HG02588 (cell line): ENCODE measurements around the gene TNS3.

Source experiments
- ATAC-seq: cut with Tn5 transposase; IDR thresholded peaks from one replicate; pipeline ENCODE4 v1.9.1; 2021; ENCODE audit warnings: mild to moderate bottlenecking, moderate library complexity; ENCODE audit not compliant: unreplicated experiment

The TNS3 gene

DNA sequence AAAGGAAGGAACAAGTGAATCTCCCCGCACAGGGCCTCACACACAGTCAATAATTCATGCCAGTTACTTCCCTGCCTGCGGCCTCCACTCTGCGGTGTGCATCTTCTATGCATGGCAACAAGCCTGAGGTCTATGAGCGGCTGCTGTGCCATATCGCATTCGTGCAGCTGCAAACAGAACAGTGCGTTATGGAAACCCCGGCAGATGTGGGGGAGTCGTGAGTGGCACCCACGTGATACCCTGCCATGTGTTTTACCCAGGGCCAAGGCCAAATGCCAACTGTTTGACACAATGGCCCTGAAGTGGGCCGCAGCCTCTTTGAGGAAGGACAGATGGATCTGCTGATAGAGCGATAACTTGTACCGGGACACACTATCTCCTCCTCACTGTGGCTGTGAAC lies 13.4 kb downstream of the TNS3 start:
- ATAC-seq, result no peak

DNA sequence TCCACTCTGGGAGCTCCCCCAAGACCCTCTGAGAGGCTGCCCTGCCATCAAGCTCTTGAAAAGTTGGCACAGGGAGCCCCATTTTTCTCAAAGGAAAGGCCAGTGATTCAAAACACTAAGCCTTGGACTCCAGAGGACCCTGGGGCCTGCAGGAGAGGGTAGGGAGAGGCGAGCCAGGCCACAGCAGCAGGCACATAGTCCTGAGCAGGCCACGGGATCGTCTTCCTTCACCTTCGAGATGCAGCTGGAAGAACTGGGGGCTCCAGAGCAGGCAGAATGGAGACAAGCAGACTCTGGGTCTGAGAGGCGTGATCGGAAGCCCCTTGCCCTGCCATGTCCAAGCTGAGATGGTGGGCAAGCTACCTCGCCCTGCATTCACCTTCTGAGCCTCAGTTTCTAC lies 13.9 kb downstream of the TNS3 start:
- ATAC-seq, result no peak

DNA sequence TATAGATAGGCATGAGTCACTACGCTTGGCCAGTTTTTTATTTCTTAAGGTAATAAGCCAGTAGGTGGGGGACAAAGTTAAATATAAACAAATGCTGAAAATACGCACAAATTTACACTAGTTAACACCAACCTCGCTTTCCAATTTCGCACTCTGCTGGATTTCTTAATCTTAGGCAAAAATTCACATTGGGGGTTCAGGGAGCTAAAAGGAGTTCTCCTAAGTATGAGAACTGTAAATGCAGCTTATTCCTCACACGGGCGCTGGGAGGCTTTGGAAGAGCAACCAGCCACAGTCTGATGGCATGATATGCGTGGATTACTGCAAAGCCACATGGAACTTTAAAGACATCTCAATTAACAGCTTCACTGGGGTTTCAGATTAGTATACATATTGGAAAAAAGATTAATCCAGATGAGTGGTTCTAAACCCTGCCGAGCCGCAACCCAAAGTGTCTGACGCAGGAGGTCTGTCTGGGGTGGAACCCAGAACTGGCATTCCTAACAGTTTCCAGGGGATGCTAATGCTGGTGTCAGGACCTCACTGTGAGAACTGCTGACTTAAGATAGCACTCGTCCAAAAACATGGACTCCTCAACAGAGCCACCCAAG lies 16.2 kb downstream of the TNS3 start:
- no peak for ATAC-seq

DNA sequence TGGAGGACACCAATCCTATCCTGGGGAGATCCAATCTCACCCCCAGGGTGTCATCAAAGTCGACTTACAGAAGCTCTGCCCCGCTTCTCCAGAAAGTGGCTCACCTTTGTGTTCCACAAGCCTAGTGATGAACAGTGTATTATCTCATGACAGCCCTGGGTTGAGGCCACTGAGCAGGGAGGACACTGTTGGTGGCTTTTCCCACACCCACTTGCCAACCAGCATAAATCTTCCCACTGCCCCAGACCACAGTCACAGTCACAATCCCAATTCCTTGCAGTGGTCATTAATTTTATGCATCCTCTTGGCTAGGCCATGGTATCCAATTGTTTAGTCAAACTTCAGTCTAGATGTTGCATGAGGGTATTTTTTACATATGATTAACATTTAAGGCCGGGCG lies 18.4 kb downstream of the TNS3 start:
- no peak for ATAC-seq

DNA sequence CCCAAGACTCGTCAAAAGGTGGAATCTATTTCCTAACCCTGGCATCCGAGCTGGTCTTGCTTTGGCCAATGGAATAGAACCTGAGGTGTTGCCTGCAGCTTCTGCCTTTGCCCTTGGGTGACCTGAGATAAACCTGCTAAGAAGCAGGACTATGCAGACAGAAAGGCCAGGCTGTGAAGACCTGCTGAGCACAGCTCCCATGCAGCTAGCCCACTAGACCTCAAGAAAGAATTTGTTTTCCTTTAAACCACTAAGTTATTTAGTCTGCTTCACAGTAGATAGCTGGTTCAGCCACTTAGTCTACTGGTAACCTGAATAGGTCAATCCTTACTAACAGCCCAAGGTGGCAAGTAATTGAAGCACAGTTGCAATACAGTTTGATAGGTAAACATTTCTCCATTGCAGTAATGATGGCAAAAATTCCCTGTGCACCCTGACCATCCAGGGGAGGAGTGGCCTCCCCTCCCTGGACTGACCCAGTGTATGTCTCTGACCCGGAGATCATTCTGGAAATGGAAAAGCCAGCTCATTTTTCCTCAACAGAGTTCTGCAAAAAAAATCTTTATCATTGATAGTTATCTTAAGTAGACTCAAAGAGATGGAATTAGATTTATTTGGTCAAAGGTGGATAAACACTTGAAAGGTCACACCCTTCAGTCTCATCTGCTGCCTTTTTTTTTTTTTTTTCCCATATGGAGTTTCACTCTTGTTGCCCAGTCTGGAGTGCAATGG lies 20.0 kb downstream of the TNS3 start:
- no peak for ATAC-seq

DNA sequence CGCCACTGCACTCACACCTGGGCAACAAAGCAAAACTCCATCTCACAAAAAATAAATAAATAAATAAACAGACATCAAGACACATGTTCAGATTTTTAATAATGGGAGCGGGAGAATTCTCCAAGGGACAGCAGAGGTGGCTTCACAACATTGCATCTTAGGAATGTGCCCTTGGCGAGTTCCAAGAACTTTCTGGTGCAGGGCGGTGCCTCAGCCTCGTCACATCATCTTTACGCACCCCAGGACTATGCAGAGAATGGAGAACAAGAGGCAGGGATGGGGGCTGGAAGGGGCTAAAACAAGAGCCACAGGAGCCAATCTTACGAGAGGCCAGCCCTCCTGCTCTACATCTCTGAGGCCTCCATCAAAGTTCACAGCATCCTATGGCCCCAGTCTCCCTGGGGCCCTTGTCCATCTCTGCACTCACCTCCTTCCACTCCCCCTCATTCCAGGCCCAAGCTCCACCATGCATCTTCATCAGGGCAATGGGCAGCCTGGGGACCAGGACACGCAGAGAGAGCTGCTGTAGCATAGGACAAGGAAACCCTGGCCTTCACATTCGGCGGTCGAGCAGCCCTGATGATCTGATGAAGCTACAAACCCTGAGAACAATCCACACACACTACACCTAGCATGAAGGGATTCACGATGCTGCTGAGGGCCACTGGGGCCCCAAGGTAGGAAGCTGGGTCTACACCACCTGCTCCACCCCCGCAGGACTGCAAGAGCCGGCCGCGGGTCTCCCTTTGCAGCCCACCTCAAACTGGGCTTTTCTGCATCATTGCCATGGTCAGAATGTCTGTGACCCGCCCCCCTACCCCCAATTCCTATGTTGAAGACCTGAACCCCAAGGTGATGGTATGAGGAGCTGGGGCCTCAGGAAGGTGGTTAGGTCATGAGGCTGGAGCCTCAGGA lies 22.3 kb downstream of the TNS3 start:
- ATAC-seq, result no peak

DNA sequence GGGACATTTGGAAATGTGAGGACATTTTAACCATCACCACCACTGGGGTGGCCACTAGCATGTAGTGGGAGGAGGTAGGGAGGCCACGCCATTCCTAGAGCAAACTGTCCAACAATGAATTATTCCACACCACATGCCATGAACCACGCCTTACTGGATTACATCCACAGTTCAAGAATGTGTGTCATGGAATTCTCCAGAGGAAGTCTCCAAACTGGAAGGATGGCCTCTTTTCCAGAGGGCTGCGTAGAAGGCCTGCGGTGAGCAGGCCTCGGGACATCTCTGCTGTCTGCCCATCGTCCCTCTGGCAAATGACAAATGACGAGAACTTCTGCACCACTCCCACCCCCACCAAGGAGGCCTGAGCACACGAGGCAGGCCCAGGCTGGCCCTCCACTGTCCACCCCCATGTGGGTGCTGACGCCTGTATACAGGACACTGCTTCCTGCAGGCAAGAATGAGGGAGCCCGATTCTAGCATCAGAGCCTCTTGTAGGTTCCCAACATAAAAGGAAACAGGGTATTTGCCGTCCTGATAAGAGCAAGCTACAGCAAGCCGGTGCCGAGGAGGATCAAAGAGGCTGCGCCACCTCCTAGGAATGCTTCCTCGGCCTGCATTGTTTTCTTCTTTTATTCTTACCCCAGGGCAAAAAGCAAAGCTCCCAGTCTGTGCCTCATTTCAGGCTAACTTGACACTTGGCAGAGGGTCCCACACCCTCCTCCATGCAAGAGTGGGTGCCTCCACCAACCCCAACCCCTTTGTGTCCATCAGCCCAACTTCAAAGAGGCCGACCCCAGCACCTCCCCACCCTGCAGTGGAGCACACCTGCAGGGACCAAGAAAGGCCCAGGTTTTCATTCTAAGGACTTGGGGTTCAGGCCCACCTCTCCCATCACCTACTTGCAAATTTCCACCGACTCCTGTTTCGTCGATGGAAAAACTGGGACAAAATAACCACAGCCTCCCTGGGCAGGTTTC lies 23.9 kb downstream of the TNS3 start:
- no peak for ATAC-seq

DNA sequence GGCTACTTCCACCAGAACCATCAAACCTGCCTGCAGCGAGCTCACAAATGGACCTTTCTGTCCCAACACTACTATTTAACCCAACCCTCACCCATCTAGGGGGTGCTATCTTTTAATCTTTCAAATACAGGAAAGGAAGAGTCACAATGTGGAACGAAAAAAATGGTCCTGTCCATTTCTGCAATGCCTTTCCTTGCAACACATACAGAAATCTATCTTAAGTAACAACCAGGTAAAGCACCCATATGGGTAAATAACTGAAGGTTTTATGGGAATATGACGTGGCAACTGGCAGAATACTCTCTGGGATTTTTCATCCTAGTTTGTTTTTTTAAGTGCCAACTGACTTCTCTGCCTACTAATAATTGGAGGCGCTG lies 24.6 kb downstream of the TNS3 start:
- ATAC-seq, result no peak

DNA sequence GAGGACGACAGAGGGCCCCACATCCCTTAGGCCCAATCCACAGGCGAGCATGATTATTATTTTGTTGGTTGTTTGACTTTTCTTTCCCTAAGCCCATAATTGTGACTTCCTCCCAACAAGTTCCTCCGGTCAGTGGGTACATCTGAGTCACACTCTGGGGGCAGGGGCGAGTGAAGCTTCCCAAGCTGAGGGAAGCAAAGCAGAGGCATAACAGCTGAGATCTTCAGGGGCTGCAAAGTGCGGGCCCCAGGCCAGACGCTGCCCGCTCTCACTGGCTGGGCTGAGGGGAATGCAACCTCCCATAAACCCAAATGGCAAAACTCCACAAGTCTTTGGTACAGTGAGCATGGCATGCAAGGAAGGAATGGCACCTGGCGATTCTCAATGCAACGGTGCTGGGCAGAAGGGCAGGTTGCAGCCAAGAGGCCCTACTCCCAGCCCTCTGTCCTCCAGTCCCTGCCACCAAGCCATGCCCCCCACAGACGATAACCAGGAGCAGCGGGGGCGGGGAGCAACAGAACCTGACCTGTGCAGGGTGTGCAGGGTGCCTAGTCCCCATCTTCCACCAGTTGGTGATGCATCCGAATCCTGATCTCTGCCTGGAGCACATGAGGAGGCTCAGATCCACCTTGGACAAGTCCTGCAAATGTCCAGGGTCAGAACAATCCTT lies 25.3 kb downstream of the TNS3 start:
- ATAC-seq, result no peak

DNA sequence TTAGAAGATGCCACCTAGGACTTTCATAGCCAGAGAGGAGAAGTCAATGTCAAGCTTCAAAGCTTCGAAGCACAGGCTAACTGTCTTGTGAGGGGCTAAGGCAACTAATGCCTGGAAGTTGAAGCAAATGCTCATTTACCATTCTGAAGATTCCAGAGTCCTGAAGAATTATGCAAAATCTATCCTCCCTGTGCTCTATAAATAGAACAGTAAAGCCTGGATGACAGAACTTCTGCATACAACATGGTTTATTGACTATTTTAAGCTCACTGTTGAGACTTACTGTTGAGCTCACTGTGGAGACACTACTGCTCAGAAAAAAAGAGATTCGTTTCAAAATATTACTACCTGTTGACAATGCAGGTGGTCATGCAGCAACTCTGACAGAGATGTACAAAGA lies 28.6 kb downstream of the TNS3 start:
- no peak for ATAC-seq

DNA sequence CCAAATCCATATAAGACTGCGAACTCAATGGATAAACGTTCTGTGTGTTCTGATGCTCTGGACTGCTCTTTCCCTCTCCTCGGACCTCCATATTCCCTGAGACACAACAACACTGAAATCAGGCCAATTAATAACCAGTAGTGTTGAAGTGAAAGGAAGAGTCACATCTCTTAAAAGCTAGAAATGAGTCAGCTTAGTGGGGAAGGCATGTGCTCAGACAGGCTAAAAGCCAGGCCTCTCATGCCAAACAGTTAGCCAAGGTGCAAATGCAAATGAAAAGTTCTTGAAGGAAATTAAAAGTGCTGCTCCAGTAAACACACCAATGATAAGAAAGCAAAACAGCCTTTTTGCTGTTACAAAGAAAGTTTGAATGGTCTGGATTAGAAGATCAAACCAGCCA lies 29.3 kb downstream of the TNS3 start:
- peak; percentile 97 for ATAC-seq

DNA sequence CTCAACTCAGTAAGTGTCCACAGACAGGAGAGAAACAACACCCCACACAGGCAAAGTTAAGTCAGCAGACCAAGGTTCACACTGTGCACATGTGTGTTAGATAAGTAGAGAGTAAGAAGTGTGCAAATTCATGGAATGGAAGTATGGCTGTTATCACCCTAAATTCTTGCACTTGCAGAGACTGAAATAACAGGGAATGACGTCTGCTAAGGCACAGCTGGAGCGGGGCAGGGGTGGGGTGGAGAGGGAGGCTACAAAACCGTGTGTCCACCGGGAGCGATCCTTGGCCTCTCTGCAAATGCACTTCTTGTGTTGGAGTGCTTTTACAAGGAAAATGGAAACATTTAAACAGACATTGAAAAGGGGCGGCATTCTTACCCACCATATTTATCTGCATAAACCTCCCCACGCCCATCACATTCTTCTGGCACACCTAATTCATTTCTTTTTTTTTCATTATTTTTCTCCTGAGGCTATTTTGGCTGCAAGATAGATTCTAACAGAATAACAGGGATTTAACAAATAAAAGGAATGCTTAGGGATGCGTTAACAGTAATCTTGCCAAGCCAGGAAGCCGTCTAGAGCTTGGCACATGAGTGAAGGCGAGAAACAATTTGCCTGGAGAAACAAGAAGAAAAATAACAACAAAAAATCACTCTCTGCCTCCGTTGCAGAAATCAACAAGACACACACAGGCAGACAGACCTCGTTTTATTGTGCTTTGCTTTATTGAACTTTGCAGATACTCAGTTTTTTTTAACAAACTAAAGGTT lies 30.1 kb downstream of the TNS3 start:
- no peak for ATAC-seq

DNA sequence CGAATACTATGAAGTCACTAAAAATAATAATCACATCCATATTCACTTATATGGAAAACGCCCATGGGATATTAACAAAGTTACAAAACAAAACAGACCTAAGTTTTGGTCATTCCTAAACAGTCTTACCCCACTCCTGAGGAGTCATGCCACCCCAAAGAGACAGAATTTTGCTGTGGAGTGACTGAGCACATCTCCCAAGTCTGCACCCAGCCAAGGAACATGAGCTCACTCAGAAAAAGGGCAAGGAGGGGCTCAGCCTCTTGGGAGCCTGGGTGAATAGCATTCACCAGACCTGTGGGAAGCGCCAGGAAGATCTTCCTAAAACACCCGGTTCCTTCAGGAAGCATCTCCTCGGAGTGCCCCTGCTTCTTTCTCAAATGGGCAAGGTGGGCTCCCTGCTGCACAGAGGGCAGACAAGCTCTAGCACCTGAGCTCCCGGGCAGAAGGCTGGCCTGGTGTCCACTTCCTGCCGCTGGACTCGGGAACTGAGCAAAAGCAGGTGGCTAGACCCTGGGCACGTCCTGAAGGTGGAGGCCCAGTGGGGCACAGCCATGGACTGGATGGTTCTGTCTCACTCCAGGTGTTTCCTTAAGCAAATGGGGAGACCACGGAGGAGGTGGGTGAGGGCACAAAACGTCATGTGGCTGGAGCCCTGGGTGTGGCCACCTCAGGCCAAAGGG lies 31.0 kb downstream of the TNS3 start:
- no peak for ATAC-seq

DNA sequence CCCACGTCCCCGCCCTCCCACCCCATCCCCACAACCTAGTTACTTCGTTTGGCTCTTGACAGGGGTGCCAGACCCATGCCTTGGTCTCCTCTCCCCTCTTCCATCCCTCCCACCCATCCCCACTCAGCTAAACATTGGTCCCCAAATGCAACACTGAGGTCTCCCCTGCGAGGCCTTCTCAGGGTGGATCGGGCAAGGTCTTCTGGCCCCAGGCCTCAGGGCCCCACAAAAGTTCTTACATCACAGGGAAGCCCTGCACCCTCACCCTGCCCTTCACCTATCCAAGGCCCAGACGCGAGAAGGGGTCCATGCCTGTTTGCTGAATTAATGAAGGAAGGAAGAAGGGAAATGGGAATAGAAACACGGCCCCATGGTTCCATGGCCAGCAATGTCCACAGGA lies 32.0 kb downstream of the TNS3 start:
- ATAC-seq, result no peak

DNA sequence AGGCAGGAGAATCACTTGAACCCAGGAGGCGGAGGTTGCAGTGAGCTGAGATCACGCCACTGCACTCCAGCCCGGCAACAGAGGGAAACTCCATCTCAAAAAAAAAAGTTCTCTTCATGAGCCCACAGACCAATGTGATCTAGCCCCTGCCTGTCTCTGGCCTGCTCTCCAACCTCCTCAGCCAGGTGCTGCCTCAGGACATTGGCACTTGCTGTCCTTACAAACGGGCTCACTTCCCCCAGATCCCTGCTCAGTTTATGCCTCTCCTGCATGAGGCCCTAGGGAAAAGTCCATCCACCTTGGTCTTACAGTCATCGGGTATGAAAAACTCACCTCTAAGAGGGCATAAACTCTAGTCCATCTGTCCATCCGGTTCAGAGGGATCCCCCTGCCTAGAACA lies 32.5 kb downstream of the TNS3 start:
- no peak for ATAC-seq

DNA sequence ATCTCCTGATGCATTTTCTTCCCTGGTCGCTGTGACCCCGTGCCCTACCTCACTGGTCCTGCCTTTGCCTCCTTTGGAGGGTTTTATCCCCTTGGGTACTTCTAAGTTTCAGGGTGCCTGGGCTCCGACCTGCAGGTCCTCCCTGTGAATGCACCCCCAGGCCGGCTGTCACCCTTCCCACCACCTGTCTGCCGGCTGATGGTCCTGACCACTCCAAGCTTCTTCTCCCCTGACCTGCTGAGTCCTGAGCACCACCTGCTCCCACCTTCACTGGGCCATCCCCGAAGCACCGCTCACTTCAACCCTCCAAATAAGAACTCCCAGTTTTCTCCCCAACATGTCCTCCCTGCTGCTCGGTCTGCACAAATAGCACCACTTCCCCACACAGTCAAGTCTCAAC lies 33.4 kb downstream of the TNS3 start:
- no peak for ATAC-seq

DNA sequence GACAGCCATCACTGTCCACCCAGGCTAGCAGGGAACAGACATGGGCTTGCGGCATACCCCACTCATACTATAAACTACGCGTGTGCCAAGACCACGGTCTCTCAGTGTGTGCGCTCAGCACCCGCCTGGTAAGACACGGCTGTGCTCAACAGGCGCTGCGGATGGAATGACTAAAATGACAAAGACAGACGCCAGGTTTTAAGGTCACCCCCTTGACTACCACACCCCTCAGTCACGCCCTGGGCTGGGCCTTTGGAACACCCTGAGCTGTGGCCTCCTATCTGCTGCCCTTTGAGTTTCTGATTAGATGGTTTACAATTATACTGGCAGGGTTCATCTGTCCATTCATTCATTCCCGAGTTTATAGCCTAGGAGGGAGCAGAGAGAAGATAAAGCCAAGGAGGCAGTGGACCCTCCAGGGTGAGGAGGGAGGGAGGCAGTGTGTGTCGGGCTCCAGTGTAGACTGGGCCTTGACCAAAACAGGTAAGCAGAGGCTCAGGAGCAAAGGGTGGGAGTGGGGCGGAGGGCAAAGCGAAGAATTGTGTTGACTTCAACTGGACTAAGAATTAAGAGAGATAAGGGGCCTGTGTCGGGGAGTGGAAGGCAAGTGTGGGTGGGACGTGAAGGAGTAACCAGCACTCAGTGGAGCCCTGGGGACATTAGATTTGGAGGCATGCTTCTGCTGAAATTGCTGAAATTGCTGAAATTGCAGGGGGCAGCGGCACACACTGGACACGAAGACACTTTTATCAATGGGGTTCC lies 35.0 kb downstream of the TNS3 start:
- no peak for ATAC-seq

DNA sequence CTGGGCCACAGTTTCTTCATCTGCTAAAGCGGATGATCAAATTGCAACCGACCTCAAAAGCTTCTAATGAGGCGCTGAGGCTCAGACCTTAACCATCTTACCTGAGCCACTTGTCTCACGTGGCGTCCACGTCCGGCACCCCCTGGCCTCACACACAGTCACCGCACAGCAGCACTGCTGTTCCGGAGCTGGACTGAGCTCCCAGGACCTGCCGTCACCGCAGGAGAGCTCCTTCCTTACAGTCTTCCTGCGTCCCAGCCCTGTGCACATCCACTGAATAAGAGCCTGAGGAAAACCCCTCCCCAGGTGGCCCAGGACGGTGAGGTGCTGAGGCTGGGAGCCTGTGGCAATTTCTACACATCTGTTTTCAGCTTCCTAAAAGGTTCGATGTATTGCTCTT lies 35.7 kb downstream of the TNS3 start:
- no peak for ATAC-seq
